Urothelium cell line (cell line): ENCODE results near the gene XAGE3.
"Not testable (repeated sequence)": the region's sequence is repeated elsewhere in the genome, so short reads cannot be mapped to it uniquely, and the experiment has no call there.

Experiments
- DNase-seq: peaks from one replicate; pipeline ENCODE4 v3.0.0; 2011; ENCODE audit warnings: low spot score, mixed read lengths
- FAIRE-seq: peaks from 2 replicates; lab custom pipeline; 2011; peaks lifted over from hg19 to GRCh38; lab: Jason Lieb, UNC

Gene XAGE3

DNA sequence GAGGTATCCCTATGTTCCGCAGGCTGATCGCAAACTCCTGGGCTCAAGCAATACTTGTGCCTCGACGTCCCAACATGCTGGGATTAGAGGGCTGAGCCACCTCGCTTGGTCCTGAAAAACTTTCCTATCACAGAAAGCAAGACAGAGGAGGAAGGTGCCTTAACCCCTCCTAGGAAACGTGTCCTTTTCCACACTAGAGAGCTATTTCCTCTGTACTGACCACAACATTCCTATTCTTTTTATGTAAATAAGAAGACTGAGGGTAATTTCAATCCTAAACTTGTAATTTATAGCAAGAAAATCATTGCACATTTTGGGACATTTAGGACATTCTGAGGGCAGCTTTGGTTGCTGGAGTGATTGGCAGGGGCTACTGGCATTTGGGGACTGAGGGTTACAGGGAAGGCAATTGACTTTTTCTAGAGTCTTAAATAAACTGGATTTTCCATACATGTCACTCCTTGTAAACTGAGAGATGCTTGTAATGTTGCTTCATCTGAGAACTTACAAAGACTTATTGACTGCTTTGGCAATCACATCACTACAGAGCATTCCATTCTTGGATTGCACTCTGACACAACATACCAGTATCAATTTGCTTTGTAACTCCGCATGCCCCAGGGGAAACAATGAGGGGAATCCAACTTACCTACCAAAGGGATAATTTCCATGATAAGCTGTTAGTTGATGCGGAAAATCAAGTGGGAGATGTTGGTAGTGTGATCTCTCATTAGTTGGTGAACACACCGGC, 15.6 kb downstream of the XAGE3 start:
- no peak for DNase-seq
- peak; percentile 65 for FAIRE-seq

DNA sequence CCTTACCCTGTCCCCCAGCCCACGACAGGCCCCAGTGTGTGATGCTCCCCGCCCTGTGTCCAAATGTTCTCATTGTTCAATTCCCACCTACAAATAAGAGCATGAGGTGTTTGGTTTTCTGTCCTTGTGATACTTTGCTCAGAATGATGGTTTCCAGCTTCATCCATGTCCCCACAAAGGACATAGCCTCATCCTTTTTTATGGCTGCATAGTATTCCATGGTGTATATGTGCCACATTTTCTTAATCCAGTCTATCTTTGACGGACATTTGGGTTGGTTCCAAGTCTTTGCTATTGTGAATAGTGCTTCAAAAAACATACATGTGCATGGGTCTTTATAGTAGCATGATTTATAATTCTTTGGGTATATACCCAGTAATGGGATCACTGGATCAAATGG, 24.3 kb downstream of the XAGE3 start:
- not testable (repeated sequence) for FAIRE-seq, DNase-seq

DNA sequence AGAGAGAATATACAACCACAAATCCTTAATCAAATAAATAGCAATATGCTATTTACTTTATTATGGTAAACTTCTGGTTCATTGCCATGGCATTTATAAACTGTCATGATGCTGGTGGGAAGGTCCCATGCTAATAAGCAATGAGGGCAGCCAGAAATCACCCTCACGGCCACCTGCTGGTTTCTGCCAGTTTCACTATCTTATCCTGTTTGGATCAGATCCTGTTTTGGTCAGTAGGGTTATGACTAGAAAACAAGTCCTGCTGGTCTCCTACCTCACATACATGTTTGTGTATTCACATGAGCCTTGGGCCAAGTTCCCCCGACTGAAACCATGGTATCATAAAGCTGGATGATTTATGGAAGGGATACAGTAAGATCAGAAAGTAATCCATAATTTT, 28.7 kb downstream of the XAGE3 start:
- no peak for FAIRE-seq

GRCh38 chrX:52830551-52830950, 37.3 kb downstream of the XAGE3 start:
- FAIRE-seq = no peak
- DNase-seq = no peak

More for the DNA sequence above, 28.7 kb downstream of the XAGE3 start:
- no peak for DNase-seq

- FAIRE-seq = no peak
- DNase-seq = no peak
These were observed 43.3 kb downstream of the XAGE3 start for GRCh38 chrX:52824608-52825007.

- DNase-seq (no peak), FAIRE-seq (no peak)
These were observed 46.7 kb downstream of the XAGE3 start for GRCh38 chrX:52821079-52821760.

DNA sequence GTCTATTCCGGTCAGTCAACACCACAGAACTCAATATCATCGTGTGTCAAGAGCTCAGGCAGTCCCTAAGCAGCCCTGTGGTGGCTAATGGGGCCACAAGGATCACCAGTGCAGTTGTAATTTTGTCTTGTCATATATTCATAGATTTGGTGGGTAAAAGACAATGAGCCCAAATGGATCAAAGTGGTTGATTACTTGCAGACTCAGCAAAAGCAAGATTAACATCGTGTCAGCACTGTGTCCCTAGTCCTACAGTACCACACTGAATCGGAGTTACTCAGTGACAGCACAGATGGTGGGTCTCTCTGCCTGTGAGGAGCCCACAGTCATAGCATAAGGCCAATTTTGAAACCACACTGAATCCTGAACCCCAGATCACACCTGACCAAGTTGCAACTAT, 48.1 kb downstream of the XAGE3 start:
- DNase-seq (no peak), FAIRE-seq (no peak)
